ENCODE data around the gene TAB2. TPM values are rescaled to one million over a fixed set of nuclear protein-coding genes. Genes with fewer than 3 reads are reported as not detected.

Gene TAB2
- total RNA-seq, 1 experiment from 2014 or later: 56.7 TPM

- ATAC-seq: no peak
- Histone ChIP-seq H4K20me1 (ENCODE audit: insufficient read depth) (peaks cover 7% of the 10 kb centered on the region; the same call in 1 of the 2 replicates), H3K79me2 (ENCODE audit: insufficient read depth, low read length) (peaks cover 100% of the 10 kb centered on the region), H3K9ac (ENCODE audit: low read length) (no peak overlapping the region), H3K27me3 (ENCODE audit: insufficient read depth, low read length) (no peaks in the 10 kb centered on the region), H3K27ac (ENCODE audit: low read depth, low read length) (no peak overlapping the region), H3K36me3 (ENCODE audit: control insufficient read depth in 1 of 2, insufficient read depth in 2 of 2, low read length in 2 of 2) (no peaks in the 10 kb centered on the region), H3K4me3 (replicated peaks in 1 of 2; ENCODE audit: low read depth in 1 of 2, low read length in 2 of 2) (no peak overlapping the region), H3K4me2 (ENCODE audit: low read length) (no peak overlapping the region), H2AFZ (ENCODE audit: low read depth, low read length, poor library complexity, severe bottlenecking) (no peak overlapping the region), H3K4me1 (ENCODE audit: control insufficient read depth in 1 of 2, insufficient read depth in 2 of 2, low read length in 2 of 2) (peaks cover 22 to 35% of the 10 kb centered on the region in 2 experiments), H3K9me3 (ENCODE audit: control insufficient read depth in 1 of 2, insufficient read depth in 1 of 2, low read depth in 1 of 2, low read length in 2 of 2) (no peaks in the 10 kb centered on the region), H3K9me2 (ENCODE audit: insufficient read depth) (no peaks in the 10 kb centered on the region)
- no peak for TF ChIP-seq ATF3 (IDR thresholded peaks at IDR 0.05)
- TF ChIP-seq ELF1 (IDR thresholded peaks at IDR 0.05; ENCODE audit: borderline replicate concordance, low read depth): no peak
- TF ChIP-seq POLR2A (IDR thresholded peaks at IDR 0.05; ENCODE audit: borderline replicate concordance, extremely low read depth, insufficient read depth, insufficient read length): no peak
- no peak for TF ChIP-seq REST (IDR thresholded peaks at IDR 0.05; ENCODE audit: low read depth)
- TF ChIP-seq JUND (IDR thresholded peaks at IDR 0.05): no peak
- no peak for TF ChIP-seq CTCF (IDR thresholded peaks at IDR 0.05 in 2 of 3, conservative IDR thresholded peaks at IDR 0.05 in 1 of 3; ENCODE audit: borderline replicate concordance in 1 of 3, insufficient read depth in 1 of 3, low read depth in 2 of 3, low read length in 2 of 3)
- no peak for TF ChIP-seq ZNF274 (IDR thresholded peaks at IDR 0.05; ENCODE audit: low read depth, low read length)
- no peak for TF ChIP-seq EZH2 (IDR thresholded peaks at IDR 0.05)
- TF ChIP-seq CBX3 (IDR thresholded peaks at IDR 0.05; ENCODE audit: low read depth): no peak
- TF ChIP-seq CEBPB (IDR thresholded peaks at IDR 0.05; ENCODE audit: low read depth): no peak
- TF ChIP-seq ZBTB33 (IDR thresholded peaks at IDR 0.05; ENCODE audit: extremely low read depth, insufficient replicate concordance, low read length): no peak
- no peak for TF ChIP-seq ZFX (IDR thresholded peaks at IDR 0.05)
- no peak for TF ChIP-seq SRF (IDR thresholded peaks at IDR 0.05; ENCODE audit: low read depth)
- ChIA-PET CTCF (no interaction called here), RAD21 (ENCODE audit: low non-redundant PET in 1 of 2, low total read pairs in 2 of 2, uncharacterized antibody in 2 of 2, unreplicated experiment in 2 of 2) (no interaction called here), POLR2A (no interaction called here)
- intact Hi-C loops (cut with micrococcal nuclease): no loop called here
- no TSS peak for BruUV-seq (replicated peaks)
- no peak for DNase-seq (ENCODE audit: low read depth, low spot score)
Measured at GRCh38 chr6:149329529-149329928, 12.0 kb downstream of the TAB2 start.

Measured in HCT116 (cell line).